Effector memory CD8-positive, alpha-beta T cell (primary cell): ENCODE data around the gene DHX58.

Experiments used
- ATAC-seq: fragments of 150-1000 bp; cut with Tn5 transposase; replicated peaks from 2 replicates; pipeline ENCODE4 v1.10.0; 2021; ENCODE audit warnings: mild to moderate bottlenecking, moderate library complexity
- DNase-seq, 3 experiments: peaks; one replicate each; pipeline ENCODE4 v3.0.0; 2021
- H3K27ac Mint-ChIP-seq, 2 donors: one replicate each; pipeline ENCODE4 v1.8.0; 2022; ENCODE audit warnings: mild to moderate bottlenecking in 2 of 2, mixed read lengths in 2 of 2, moderate library complexity in 2 of 2
- H3K27me3 Mint-ChIP-seq, 2 donors: one replicate each; pipeline ENCODE4 v1.8.0; 2022; ENCODE audit warnings: mixed read lengths in 2 of 2
- H3K36me3 Mint-ChIP-seq: one replicate; pipeline ENCODE4 v1.8.0; 2022; ENCODE audit warnings: mild to moderate bottlenecking, moderate library complexity, mixed read lengths; ENCODE audit not compliant: insufficient read depth
- H3K4me1 Mint-ChIP-seq, 2 donors: one replicate each; pipeline ENCODE4 v1.8.0; 2022; ENCODE audit warnings: low read depth in 2 of 2, mixed read lengths in 2 of 2
- H3K4me3 Mint-ChIP-seq, 2 donors: one replicate each; pipeline ENCODE4 v1.8.0; 2022; ENCODE audit warnings: mild to moderate bottlenecking in 2 of 2, mixed read lengths in 2 of 2, moderate library complexity in 2 of 2
- H3K9me3 Mint-ChIP-seq, 2 donors: one replicate each; pipeline ENCODE4 v1.8.0; 2022; ENCODE audit warnings: mixed read lengths in 2 of 2

Gene DHX58

GRCh38 chr17:42056635-42057034 is 55.9 kb downstream of the DHX58 start:
- Mint-ChIP-seq H3K27ac (no peak overlapping the region), H3K4me1 (no peaks in the 10 kb centered on the region), H3K4me3 (no peak overlapping the region), H3K27me3 (peaks cover 33 to 75% of the 10 kb centered on the region in 2 donors), H3K9me3 (no peaks in the 10 kb centered on the region), H3K36me3 (no peaks in the 10 kb centered on the region)
- ATAC-seq = no peak
- no peak for DNase-seq

DNA sequence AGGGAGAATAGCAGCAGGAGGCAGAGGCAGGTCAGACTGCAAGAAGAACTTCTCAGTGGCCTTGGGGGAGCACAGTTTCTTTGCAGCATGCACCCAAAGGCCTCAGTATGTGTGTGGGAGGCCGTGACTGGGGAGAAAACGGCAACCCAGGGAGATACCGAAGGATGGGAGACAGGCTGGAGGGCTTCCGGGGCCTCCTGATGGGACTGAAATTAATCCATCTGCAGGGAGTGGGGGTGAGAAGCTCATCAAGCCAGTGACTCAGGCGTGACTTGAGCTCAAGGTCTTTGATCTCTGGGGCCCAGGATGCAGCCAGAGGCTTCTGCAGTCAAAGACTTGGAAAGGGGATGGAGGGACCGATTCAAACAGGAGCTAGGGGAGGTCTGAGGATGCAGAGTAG is 57.0 kb downstream of the DHX58 start:
- Mint-ChIP-seq H3K27ac (no peak overlapping the region), H3K9me3 (no peaks in the 10 kb centered on the region)
- no peak for ATAC-seq

DNA sequence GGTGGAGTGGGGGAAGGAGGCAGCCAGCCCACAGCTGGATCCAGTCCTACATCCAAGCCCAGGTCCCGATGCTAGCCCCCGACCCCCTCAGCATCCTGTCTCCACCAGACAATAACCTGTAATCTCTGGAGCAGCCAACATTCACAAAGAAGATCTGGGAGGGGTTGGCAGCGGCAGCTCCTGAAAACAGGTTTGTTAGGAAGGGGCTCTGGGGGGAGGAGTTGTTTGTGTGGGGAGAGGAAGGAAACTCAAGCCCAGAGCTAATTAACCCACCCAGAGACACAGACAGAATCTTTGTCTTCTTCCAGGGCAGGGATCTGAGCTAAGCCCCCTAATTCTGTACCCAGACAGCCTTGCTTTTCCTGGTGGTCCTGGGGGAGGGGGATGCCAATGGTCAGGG is 57.5 kb downstream of the DHX58 start:
- no peaks in the 10 kb centered on the region for H3K36me3 Mint-ChIP-seq
- H3K27ac Mint-ChIP-seq = peak overlapping the region in 1 of 2 donors; percentile 36
- no peak overlapping the region for H3K4me3 Mint-ChIP-seq
- H3K9me3 Mint-ChIP-seq = no peaks in the 10 kb centered on the region
- H3K4me1 Mint-ChIP-seq = peaks cover 4 to 5% of the 10 kb centered on the region in 2 donors
- ATAC-seq (no peak), DNase-seq (no peak)
- peaks cover 34 to 86% of the 10 kb centered on the region in 2 donors for H3K27me3 Mint-ChIP-seq

More for the DNA sequence above, 57.0 kb downstream of the DHX58 start:
- Mint-ChIP-seq H3K4me1 (peaks cover 4 to 5% of the 10 kb centered on the region in 2 donors), H3K27me3 (peaks cover 34 to 85% of the 10 kb centered on the region in 2 donors), H3K36me3 (no peaks in the 10 kb centered on the region), H3K4me3 (no peak overlapping the region)
- DNase-seq = no peak

DNA sequence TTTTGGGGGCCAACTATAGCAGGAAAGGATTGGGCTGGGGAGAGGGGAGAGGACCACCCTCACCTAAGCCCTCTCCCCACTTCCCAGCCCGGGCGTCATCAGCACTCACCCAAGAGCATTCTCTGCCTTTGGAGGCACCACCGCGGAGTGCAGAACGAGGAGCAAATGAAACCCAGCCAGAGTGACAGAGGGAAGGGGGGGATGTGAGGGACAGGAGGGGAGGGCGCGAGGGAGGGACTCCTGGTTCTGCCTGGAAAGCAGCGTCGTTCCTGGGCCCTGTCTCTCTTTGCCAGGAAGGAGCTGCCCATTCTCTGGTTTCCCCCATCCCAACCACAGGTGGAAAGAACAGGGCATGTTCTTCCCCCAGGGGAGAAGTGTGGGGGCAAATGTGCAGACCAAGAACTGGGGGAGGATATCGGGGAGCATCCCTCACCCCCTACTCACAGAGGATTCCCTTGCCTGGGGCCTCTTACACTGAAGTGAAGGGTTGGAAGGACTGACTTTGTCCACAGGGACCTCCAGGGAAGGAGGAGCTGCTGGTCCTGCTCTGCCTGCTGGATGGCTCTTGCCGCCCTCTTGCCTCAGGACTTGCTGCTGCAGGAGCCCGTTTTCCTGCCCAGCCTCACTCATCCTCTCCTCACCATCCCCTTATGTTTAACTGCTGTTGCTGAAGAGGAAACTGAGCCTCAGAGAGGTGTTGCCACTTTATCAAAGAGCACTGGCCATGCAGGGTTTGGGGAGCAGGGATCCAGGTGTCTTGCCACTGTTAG is 58.6 kb downstream of the DHX58 start:
- H3K27ac Mint-ChIP-seq = no peak overlapping the region
- peaks cover 2% of the 10 kb centered on the region for H3K36me3 Mint-ChIP-seq
- peaks cover 39 to 82% of the 10 kb centered on the region in 2 donors for H3K27me3 Mint-ChIP-seq
- no peaks in the 10 kb centered on the region for H3K9me3 Mint-ChIP-seq
- peaks cover 4 to 10% of the 10 kb centered on the region in 2 donors for H3K4me1 Mint-ChIP-seq
- H3K4me3 Mint-ChIP-seq = no peak overlapping the region
- ATAC-seq (no peak), DNase-seq (no peak)

DNA sequence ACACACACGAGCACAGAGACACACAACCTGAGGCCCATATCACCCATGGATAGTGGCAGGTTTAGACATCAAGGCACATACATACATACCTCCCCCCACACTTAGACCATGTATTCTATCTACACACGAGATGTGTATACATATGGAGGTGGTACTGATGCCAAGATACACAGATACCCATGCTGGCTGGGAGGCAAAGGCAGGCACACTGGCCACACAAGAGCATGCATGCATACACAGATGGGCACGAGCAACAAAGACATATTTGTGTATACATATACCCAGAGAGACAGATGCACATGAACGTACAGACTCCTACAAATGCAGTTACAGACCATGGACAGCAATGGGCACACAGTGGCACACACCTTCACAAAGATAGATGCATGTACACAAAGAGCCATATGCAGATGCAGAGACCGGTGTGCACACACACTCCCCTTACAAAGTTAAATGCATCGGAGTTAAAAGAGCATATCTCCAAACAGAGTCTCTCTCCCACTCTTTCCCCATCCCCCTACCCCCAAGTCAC is 60.1 kb downstream of the DHX58 start:
- ATAC-seq (no peak), DNase-seq (no peak)
- H3K9me3 Mint-ChIP-seq = no peaks in the 10 kb centered on the region
- H3K27ac Mint-ChIP-seq = no peak overlapping the region
- peaks cover 39 to 78% of the 10 kb centered on the region in 2 donors for H3K27me3 Mint-ChIP-seq
- H3K4me1 Mint-ChIP-seq = peaks cover 4 to 10% of the 10 kb centered on the region in 2 donors
- H3K4me3 Mint-ChIP-seq = no peak overlapping the region
- H3K36me3 Mint-ChIP-seq = peaks cover 2% of the 10 kb centered on the region

DNA sequence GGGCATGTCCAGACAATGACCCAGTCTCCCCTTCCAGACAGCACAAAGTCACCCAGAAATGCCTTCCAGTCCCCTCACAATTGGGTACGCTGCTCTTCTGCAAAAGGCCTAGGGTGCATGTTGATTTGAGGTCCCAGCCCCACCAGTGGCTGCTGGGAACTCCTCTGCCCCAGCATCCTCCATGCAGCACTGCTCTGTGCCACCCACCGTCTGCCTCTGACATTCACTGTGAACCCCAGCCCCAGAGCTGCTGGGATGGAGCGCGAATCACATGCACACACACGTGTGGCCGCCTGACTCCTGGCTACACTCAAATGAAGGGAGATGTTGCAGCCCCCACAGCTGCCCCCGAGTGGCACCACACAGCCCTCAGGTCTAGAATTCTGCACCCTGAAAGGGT is 60.9 kb downstream of the DHX58 start:
- no peak for DNase-seq
- Mint-ChIP-seq H3K9me3 (no peaks in the 10 kb centered on the region), H3K4me3 (peak overlapping the region in 1 of 2 donors; percentile 78), H3K36me3 (peaks cover 2% of the 10 kb centered on the region), H3K4me1 (peaks cover 4 to 10% of the 10 kb centered on the region in 2 donors), H3K27me3 (peaks cover 39 to 72% of the 10 kb centered on the region in 2 donors), H3K27ac (no peak overlapping the region)
- no peak for ATAC-seq
